ENCODE measurements around the gene SH3BP5. TPM values are rescaled to one million over a fixed set of nuclear protein-coding genes. Genes with fewer than 3 reads are reported as not detected.
"Not testable (repeated sequence)": the region's sequence is repeated elsewhere in the genome, so short reads cannot be mapped to it uniquely, and the experiment has no call there.

Gene SH3BP5, protein sequence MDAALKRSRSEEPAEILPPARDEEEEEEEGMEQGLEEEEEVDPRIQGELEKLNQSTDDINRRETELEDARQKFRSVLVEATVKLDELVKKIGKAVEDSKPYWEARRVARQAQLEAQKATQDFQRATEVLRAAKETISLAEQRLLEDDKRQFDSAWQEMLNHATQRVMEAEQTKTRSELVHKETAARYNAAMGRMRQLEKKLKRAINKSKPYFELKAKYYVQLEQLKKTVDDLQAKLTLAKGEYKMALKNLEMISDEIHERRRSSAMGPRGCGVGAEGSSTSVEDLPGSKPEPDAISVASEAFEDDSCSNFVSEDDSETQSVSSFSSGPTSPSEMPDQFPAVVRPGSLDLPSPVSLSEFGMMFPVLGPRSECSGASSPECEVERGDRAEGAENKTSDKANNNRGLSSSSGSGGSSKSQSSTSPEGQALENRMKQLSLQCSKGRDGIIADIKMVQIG
- 85.4 and 90.2 TPM in 2 replicates for total RNA-seq (2014; rRNA removed; shearing (Covaris generic))

GRCh38 chr3:15332405-15333098 is at the start of gene SH3BP5:
Gene SH3BP5 (minus strand): TSS chr3:15332586. CDS start chr3:15332408, 178 bp downstream.
- peak; percentile 62 for DNase-seq (ENCODE audit: low spot score)

DNA sequence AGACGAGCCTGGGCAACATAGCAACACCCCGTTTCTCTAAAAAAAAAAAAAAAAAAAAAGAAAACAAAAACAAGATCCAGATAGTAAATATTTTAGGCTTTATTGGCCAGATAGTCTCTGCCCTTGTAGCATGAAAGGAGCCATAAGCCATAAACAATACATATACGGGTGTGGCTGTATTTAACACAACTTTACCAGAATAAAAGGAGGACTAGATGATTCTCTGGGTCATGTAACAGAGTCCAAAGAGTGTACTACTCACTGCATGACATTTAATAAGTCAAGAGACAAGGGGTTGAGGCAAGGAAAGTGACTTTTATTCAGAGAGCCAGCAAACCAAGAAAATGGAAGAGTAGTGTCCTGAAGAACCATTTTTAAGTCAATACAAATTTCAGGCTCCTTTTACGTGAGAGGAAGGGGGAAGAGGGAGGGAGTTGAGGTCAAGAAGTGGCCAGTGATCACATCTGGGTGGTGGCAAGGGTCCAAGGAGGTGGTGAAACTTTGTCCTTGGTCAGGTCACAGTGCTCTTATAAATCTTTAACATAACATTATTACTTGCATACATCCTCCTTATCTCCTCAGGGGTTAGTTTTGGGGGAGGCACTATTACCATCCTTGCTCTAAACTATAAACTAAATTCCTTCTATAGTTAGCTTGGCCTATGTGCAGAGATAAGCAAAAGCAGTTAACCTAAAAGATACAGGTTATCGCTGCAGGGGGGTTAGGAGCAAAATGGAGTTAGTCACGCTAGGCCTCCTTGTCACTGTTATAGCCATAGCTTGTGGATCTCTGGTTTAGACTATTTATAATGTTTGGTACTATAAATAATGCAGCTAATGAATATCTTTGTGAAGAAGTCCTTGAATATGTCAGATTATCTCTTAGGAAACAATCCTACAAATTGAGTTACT is 48.8 kb upstream of the SH3BP5 start:
- DNase-seq (ENCODE audit: low spot score), result no peak

DNA sequence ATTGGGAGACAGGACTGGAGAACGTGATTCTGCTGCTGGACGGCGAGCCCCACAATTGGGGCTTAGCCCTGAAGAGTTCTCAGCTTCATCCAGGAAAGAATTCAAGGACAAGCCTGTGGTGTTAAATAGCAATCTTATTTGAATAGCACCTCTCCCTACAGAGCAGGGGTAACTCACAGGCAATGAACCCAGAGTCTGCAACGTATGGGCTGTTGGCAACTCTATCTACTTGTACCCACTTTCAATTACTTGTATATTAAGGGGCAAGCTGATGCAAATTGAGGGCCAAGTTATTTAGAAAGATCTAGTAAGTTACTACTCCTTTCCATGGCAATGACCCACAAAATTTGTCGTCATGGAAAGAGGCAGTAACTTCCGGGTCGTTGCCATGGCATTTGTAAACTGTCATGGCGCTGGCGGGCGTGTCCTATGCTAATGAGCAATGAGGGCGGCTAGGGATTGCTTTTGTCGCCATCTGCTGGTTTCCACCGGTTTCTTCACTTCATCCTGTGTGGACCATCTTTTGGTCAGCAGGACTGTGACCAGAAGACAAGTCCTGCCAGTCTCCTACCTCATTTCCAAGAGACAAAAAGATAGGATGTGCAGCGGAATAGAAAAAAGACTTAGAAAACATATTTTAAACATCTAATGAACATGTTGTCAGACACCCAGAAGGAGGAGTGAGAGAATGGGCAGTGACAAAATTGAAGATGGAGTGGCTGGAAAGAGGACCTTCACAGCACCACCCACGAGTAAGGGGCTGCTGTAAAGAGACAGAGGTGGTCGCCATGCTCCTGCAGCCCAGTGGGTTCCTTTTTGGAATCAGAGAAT is 45.8 kb upstream of the SH3BP5 start:
- DNase-seq (ENCODE audit: low spot score), result peak; percentile 96

GRCh38 chr3:15375461-15376000 is 43.1 kb upstream of the SH3BP5 start:
- no peak for DNase-seq (ENCODE audit: low spot score)

DNA sequence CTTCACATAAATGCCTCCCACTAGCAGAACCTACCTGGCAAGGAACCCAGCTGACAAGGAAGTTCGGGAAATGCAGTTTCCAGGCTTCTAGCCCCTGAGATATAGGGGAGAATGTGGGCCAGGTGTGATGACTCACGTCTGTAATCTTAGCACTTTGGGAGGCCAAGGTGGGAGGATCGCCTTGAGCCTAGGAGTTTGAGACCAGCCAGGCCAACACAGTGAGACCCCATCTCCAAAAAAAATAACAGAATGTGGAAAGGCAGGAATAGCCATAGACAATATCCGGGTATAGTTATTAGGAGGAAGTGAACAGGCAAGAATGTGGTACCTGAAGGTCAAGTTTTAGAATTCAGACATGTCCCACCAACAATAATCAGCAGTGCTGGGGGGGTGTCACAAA is 40.5 kb upstream of the SH3BP5 start:
- DNase-seq (ENCODE audit: low spot score), result no peak

GRCh38 chr3:15368561-15369135 is 36.3 kb upstream of the SH3BP5 start:
- DNase-seq (ENCODE audit: low spot score), result no peak

GRCh38 chr3:15367059-15367458 is 34.7 kb upstream of the SH3BP5 start:
- DNase-seq (ENCODE audit: low spot score), result peak; percentile 55

GRCh38 chr3:15364078-15364477 is 31.7 kb upstream of the SH3BP5 start:
- DNase-seq (ENCODE audit: low spot score), result not testable (repeated sequence)

DNA sequence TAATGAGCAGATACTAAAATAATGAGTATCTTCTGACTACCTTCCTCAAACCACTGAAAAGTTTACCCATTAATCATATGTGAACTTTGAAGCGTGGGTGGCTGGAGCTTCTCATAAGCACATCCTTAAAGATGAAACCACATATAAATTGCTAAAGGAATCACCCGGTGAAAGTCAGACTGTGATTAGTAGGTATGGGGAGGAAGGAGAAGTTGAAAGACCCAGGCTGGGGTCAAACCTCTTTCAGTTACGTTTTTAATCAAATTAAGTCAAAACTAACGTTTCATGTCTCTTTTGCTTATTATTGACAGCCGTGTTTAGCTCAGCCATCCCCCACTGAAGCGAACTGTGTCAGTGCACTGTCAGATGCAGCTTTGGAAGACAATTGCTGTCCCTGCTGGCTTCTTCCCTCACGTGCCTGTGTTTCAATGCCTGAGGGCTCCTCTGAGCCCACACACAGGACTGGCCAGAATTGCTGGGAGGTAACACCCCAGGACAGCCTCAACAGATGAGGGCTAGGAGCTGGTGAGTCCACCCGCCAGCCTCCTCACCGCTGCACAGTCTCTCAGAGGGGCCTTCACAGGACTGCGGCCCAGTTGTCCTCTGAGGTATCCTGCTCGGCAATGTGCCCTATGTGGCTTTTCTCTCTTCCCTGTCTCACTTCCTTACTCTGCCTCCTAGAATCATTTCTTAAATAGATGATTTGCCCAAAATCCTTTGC is 29.3 kb upstream of the SH3BP5 start:
- peak; percentile 24 for DNase-seq (ENCODE audit: low spot score)

- DNase-seq (ENCODE audit: low spot score), result no peak
Measured at GRCh38 chr3:15360788-15361493, 28.6 kb upstream of the SH3BP5 start.

- no peak for DNase-seq (ENCODE audit: low spot score)
Measured at GRCh38 chr3:15359677-15360397, 27.5 kb upstream of the SH3BP5 start.

GRCh38 chr3:15356651-15357061 is 24.3 kb upstream of the SH3BP5 start:
- peak; percentile 12 for DNase-seq (ENCODE audit: low spot score)

GRCh38 chr3:15356176-15356575 is 23.8 kb upstream of the SH3BP5 start:
- no peak for DNase-seq (ENCODE audit: low spot score)

DNA sequence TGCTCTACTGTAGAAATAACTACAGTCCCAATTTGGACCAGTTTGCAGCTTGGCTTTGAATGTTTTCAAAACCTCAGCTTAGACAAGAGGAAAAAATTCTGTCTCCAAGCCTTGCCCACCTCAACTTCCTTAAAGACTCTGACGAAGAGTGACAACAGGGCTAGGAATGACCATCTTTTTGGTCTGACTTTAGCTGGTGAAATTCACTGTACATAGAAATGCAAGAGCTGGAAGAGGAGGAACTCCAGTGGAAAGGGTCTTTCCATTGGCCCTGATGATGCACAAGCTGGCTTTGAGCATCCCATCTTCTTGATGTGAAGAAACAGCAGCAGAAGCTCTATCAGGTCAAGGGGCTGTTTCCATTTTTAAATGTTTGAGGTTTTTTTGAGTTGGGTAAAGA is 22.7 kb upstream of the SH3BP5 start:
- DNase-seq (ENCODE audit: low spot score), result no peak

DNA sequence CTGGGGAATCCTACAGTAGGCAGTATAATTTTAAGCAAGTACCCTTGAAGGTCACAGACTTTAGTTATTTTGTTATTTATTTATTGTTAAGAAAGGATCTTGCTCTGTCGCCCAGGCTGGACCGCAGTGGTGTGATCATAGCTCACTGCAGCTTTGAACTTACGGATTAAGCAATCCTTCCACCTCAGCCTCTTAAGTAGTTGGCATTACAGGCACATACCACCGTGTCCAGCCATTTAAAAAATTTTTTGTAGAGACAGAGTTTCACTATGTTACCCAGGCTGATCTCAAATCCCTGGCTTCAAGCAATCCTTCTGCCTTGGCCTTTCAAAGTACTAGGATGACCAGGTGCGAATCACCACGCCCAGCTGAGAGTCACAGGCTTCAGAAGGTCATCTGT is 22.1 kb upstream of the SH3BP5 start:
- no peak for DNase-seq (ENCODE audit: low spot score)

DNA sequence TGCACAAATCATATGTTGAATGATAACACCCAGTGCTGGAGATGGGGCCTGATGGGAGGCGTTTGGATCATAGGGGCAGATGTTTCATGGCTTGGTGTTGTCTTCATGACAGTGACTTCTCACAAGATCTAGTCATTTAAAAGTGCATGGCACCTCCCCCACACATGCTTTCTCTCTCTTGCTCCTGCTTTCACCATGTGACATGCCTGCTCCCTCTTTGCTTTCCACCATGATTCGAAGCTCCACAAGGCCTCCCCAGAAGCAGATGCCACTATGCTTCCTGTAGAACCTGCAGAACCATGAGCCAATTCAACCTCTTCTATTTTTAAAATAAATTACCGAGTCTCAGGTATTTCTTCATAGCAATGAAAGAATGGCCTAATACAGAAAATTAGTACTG is 17.8 kb upstream of the SH3BP5 start:
- DNase-seq (ENCODE audit: low spot score), result no peak

- DNase-seq (ENCODE audit: low spot score), result not testable (repeated sequence)
Measured at GRCh38 chr3:15349438-15349837, 17.1 kb upstream of the SH3BP5 start.

GRCh38 chr3:15348246-15348645 is 15.9 kb upstream of the SH3BP5 start:
- DNase-seq (ENCODE audit: low spot score), result no peak

Data from A172 (cell line).